ENCODE results near the gene NDUFAF4.

NDUFAF4 gene

GRCh38 chr6:96926425-96926824, 28.7 kb upstream of the NDUFAF4 start:
- no peaks in the 10 kb centered on the region for H3K79me2 ChIP-seq (ENCODE audit: control insufficient read depth, low read length)
- H4K20me1 ChIP-seq (ENCODE audit: control insufficient read depth, insufficient read depth, low read depth, low read length) = no peaks in the 10 kb centered on the region
- H3K4me1 ChIP-seq (ENCODE audit: control insufficient read depth, low read length) = peaks cover 18% of the 10 kb centered on the region
- no peaks in the 10 kb centered on the region for H3K27me3 ChIP-seq (ENCODE audit: control insufficient read depth, low read length)
- no peak overlapping the region for H3K27ac ChIP-seq (ENCODE audit: low read depth, low read length)
- TF ChIP-seq EZH2phosphoT487 (IDR thresholded peaks at IDR 0.05; ENCODE audit: borderline replicate concordance, low read length) (no peak), CTCF (IDR thresholded peaks at IDR 0.05; ENCODE audit: low read depth, low read length, poor library complexity, severe bottlenecking) (no peak)
- no peaks in the 10 kb centered on the region for H3K9me2 ChIP-seq (replicated peaks; ENCODE audit: control insufficient read depth, low read length)
- no peaks in the 10 kb centered on the region for H3K9me3 ChIP-seq (ENCODE audit: control insufficient read depth, insufficient read depth, low read length)
- H3K4me3 ChIP-seq (ENCODE audit: low read length) = no peak overlapping the region
- peaks cover 14% of the 10 kb centered on the region for H3F3A ChIP-seq (ENCODE audit: control insufficient read depth, insufficient read depth)
- no peaks in the 10 kb centered on the region for H3K36me3 ChIP-seq (ENCODE audit: control insufficient read depth, low read length)
- H3K4me2 ChIP-seq (ENCODE audit: low read length) = no peak overlapping the region

GRCh38 chr6:96925290-96925687, 27.6 kb upstream of the NDUFAF4 start:
- Histone ChIP-seq H3K4me3 (ENCODE audit: low read length) (peak overlapping the region; percentile 96), H3K9me2 (replicated peaks; ENCODE audit: control insufficient read depth, low read length) (no peaks in the 10 kb centered on the region), H3K27me3 (ENCODE audit: control insufficient read depth, low read length) (no peaks in the 10 kb centered on the region), H3K79me2 (ENCODE audit: control insufficient read depth, low read length) (no peaks in the 10 kb centered on the region), H3K36me3 (ENCODE audit: control insufficient read depth, low read length) (no peaks in the 10 kb centered on the region), H3K4me1 (ENCODE audit: control insufficient read depth, low read length) (peaks cover 18% of the 10 kb centered on the region), H3K27ac (ENCODE audit: low read depth, low read length) (no peak overlapping the region), H4K20me1 (ENCODE audit: control insufficient read depth, insufficient read depth, low read depth, low read length) (no peaks in the 10 kb centered on the region), H3K4me2 (ENCODE audit: low read length) (peak overlapping the region; percentile 90), H3F3A (ENCODE audit: control insufficient read depth, insufficient read depth) (peaks cover 14% of the 10 kb centered on the region), H3K9me3 (ENCODE audit: control insufficient read depth, insufficient read depth, low read length) (no peaks in the 10 kb centered on the region)
- no peak for TF ChIP-seq EZH2phosphoT487 (IDR thresholded peaks at IDR 0.05; ENCODE audit: borderline replicate concordance, low read length)
- no peak for TF ChIP-seq CTCF (IDR thresholded peaks at IDR 0.05; ENCODE audit: low read depth, low read length, poor library complexity, severe bottlenecking)

GRCh38 chr6:96923871-96924493, 26.3 kb upstream of the NDUFAF4 start:
- Histone ChIP-seq H3K27ac (ENCODE audit: low read depth, low read length) (peak overlapping the region; percentile 47), H4K20me1 (ENCODE audit: control insufficient read depth, insufficient read depth, low read depth, low read length) (no peaks in the 10 kb centered on the region), H3K79me2 (ENCODE audit: control insufficient read depth, low read length) (no peaks in the 10 kb centered on the region), H3K4me1 (ENCODE audit: control insufficient read depth, low read length) (peaks cover 18% of the 10 kb centered on the region), H3K36me3 (ENCODE audit: control insufficient read depth, low read length) (no peaks in the 10 kb centered on the region), H3K4me2 (ENCODE audit: low read length) (peak overlapping the region; percentile 73), H3K4me3 (ENCODE audit: low read length) (peak overlapping the region; percentile 76), H3K9me3 (ENCODE audit: control insufficient read depth, insufficient read depth, low read length) (no peaks in the 10 kb centered on the region), H3K9me2 (replicated peaks; ENCODE audit: control insufficient read depth, low read length) (no peaks in the 10 kb centered on the region), H3F3A (ENCODE audit: control insufficient read depth, insufficient read depth) (peaks cover 14% of the 10 kb centered on the region), H3K27me3 (ENCODE audit: control insufficient read depth, low read length) (no peaks in the 10 kb centered on the region)
- TF ChIP-seq EZH2phosphoT487 (IDR thresholded peaks at IDR 0.05; ENCODE audit: borderline replicate concordance, low read length) = no peak
- no peak for TF ChIP-seq CTCF (IDR thresholded peaks at IDR 0.05; ENCODE audit: low read depth, low read length, poor library complexity, severe bottlenecking)

Measured in DOHH2 (cell line).